ENCODE measurements around the gene RGS1.

Gene RGS1

DNA sequence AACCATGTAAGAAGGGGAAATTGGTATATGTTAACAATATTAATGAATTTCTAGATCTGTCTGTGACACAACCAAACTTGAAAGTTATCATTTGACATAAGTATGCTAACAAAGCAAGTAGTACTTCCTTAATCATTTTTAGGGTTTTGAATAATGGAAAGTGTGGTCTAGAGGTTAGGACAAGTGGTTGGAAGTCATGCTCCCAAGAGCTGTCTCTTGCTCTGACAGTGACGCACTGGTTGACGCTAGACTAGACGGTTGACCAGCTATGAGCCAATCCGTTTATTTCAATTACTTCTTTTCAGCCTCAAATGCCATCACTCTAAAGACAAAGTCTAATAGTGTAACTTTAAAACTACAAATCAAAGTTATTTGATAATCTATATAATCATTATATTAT, 20.7 kb upstream of the RGS1 start:
- no peak for DNase-seq

DNA sequence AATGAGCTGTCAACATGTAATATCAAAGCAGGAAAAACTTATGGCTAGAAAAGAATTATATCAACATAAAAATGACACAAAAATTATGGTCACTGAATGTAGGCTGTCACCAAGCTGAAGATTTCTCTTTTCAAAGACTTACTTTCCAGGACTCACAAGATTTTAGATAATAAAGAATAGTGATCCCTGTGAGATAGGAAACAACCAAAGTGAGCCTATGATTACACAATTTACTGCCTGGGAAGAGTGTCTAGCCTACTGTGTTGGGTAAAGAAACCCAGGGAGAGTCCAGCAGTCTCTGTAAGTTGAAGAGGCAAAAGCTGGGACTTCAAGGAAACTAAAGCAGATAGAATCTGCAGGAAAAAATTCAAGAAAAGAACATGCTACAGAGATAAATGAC, 20.2 kb upstream of the RGS1 start:
- no peak for DNase-seq

- no peak for DNase-seq
Measured at GRCh38 chr1:192557841-192558595, 17.6 kb upstream of the RGS1 start.

- DNase-seq = no peak
Measured at GRCh38 chr1:192559115-192560006, 16.2 kb upstream of the RGS1 start.

GRCh38 chr1:192561301-192561700, 14.3 kb upstream of the RGS1 start:
- no peak for DNase-seq

DNA sequence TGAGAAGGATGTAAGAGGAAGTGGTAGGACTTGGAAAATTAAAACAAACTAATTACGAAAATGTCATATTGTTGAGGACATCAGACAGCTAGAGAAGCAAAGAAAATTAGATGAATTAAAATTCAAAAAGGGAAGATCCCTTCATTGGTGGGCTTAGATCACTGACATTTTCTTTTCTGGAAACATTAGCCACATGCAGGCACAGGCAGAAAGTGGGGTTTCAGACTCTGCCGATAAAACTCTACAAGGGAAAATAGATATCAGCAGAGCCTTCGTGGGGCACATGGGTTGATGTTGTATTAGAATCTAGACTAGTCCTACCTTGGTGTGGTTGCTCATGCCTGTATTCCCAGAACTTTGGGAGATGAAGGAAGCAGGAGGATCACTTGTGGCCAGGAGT, 12.4 kb upstream of the RGS1 start:
- no peak for DNase-seq

DNA sequence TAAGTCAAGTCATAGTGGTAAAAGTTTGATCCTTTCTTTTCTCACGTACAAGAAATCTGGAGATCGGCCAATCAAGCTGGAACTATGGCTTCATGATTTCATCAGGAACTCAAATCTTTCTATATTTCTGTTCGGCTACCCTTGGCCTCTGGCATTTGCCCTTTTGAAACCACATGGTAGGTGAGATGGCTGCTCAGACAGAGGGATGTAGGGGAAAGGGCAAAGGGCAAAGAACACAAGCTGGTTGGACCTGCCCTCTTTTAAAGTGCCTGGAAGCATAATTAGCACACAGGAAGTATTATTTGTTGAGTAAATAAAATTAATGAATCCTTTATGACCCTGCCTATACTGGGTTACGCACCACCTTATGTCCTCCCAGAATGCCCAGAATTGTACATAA, 11.5 kb upstream of the RGS1 start:
- no peak for DNase-seq

GRCh38 chr1:192565946-192566345, 9.6 kb upstream of the RGS1 start:
- DNase-seq = no peak

DNA sequence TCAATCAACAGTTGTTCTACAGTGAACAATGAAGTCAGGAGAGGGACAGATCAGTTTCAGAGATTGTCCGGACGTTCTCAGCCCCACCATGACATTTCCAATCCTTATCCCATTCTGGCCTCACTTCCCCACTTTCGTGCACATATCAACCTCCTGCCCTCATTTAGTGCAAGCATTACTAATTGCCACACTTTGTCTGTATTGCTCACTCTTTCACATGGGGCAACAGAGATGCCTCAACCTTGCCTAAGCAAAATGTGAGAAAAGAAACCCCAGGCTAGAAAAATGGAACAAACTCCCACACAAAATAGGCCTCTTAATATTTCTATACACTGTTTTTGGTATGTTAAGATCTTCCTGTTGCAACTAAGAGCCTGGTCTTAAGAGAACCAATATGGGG, 8.9 kb upstream of the RGS1 start:
- DNase-seq = no peak

- DNase-seq = no peak
Measured at GRCh38 chr1:192568063-192568462, 7.5 kb upstream of the RGS1 start.

GRCh38 chr1:192571668-192572067, 3.9 kb upstream of the RGS1 start:
- no peak for DNase-seq

GRCh38 chr1:192573499-192573898, 2.1 kb upstream of the RGS1 start:
- DNase-seq = no peak

- DNase-seq = no peak
Measured at GRCh38 chr1:192574073-192574472, 1.5 kb upstream of the RGS1 start.

DNA sequence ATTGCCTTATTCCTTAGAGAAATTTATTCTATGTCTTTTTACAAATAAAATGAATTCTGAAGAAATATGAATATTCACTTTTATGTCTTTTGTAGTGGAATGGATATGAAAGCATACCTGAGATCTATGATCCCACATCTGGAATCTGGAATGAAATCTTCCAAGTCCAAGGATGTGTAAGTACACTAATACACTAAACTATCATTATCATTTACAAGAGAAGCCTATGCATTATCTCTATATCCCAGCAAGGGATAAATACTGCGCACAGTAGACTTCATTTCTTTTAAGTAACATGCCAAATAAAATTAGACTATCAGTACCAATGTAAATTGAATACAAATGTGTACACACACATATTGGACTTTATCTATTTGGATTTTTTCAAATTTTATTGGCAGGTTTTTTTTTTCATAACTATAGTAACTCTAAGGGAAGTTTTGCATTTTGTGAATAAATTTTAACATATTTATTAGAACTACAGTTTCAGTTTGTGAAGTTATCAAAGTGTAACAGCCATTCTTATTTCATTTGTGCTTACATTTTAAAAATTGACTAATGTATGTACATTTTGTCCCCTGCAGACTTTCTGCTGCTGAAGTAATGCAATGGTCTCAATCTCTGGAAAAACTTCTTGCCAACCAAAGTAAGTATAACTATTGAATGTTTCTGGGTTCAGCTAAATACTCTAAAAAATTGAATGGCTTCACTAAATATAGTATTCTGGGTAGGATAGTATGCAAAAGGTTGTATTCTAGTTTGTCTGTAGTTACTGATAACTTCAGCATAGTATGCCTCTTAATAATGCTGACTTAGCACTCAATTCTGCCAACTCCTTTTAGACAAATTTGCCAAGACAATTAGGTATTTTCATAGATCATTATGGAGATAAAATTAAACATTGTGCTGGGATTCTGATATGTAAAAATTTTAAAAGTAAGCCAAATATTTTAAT, 894 bp downstream of the RGS1 start:
- no peak for DNase-seq

DNA sequence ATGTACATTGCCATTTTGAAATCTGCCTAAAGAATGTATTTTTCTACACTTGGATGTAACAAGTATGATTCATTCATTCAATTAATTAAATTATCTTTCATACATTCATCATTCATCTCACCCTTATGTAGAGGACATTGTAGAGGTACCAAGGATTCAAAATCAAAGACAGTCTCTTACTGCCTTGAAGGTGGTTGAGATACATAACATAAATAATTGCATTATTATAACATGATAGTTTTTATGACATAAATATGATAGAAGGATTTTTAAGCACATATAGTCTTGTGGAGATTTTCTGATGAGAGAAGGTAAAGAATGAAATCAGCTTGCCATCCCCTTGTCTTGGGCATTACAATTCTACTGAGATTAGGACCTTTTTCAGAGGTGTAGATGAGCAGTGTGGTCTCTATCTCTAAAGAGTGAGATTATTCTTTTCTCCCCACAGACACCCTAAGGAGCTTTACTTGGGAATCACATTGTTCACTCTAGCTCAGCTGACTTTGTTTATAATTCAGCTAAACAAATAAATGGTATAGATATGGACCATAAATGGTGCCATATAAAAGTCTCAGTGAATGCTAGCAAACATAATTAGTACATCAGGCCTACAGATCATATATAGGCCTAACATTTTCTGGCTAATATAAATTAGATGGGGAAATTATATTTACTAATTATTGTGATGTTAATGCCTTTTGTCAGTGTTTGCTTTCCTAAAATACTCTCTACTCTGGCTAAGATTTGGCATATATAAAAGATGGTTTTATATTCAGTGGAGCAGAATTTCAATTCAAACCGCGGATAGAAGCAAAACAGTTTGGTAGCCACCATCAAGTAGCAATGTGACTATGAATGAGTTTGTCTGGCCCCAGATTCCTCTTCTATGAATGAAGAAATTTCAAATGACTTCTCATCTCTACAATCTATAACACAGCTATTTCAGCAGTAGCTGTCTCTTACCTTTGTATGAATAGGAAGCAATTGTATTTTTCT, 1.9 kb downstream of the RGS1 start:
- no peak for DNase-seq

- no peak for DNase-seq
Measured at GRCh38 chr1:192578144-192578909, 2.8 kb downstream of the RGS1 start.

GRCh38 chr1:192579010-192579738, 3.6 kb downstream of the RGS1 start:
- no peak for DNase-seq

GRCh38 chr1:192580351-192580962, 4.9 kb downstream of the RGS1 start:
- no peak for DNase-seq

DNA sequence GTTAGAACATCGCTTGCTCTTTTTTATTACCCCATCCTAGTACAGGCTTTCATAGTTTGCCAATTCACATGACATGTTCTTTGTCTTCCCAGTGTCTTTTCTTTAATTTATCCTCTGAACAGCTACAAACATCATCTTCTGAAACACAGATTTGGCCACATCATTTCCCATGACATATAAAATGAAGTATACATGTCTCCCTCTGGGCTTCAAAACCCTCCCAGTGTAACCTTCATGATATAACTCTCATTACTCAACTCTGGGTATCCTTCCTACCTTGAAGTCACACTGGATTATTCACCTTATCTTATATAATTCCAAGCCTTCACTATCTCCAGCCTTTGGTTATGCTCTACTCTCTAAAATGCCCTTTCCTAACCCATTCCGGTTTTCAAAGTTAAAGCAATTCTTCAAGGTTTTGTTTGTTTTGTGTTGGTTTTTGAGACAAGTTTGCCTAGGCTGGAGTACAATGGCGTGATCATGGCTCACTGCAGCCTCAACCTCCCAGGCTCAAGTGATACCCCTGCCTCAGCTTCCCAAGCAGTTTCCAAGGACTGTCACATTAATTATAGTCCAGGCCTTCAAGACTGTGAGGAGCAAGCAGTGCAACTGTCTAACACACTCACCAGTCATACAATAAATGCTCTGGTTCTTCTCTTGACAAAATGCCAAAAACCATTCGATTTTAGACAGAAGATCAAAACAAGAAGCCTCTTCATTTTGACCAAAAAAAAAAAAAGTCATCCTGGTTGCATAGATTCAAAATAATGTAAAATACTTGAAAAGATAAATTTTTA, 5.8 kb downstream of the RGS1 start:
- no peak for DNase-seq
